HCT116 (cell line): ENCODE measurements around the gene VGLL2.

Experiments
- POLR2A ChIP-seq: IDR thresholded peaks from 2 replicates; pipeline ENCODE4 v1.7.0; 2011; ENCODE audit warnings: borderline replicate concordance; ENCODE audit not compliant: insufficient read depth, insufficient read length; ENCODE audit errors: extremely low read depth
- YY1 ChIP-seq: IDR thresholded peaks from 2 replicates; pipeline ENCODE4 v1.6.1; 2011; ENCODE audit warnings: low read length, low read depth, moderate library complexity, mild to moderate bottlenecking; ENCODE audit not compliant: insufficient replicate concordance; ENCODE audit errors: extremely low read depth
- TF ChIP-seq, protein P1 (sequence below), 3 experiments: fragments of 200-600 bp in 1 of 3; sonication (generic) in 1 of 3; IDR thresholded peaks in 2 of 3; conservative IDR thresholded peaks in 1 of 3; 2 replicates each; pipeline ENCODE4 v1.5.1; 2012 to 2017; ENCODE audit warnings: low read depth in 2 of 3, low read length in 2 of 3, antibody characterized with exemption in 1 of 3, borderline replicate concordance in 1 of 3, control low read depth in 1 of 3, mild to moderate bottlenecking in 1 of 3, mixed read lengths in 1 of 3, mixed run types in 1 of 3, moderate library complexity in 1 of 3; ENCODE audit not compliant: insufficient read depth in 1 of 3

DNA sequence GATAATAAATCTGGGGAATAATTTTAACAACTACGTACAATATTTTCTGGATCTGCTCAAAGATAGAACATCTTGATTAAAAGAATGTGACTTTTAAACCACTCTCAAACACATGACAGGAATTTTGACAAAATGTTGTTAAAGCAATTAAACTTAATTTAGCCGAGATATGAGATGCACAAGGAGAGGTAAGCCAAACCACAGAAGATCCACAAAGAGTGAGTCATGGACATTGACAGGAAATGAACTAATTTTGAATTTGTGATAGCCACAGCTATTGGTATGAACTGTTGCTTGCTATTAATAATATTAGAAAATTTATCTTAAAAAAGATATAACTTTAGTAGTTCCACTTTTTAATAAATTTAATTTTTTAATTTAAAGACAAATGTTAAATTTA, 27.8 kb upstream of the VGLL2 start:
- TF ChIP-seq, protein P1, sequence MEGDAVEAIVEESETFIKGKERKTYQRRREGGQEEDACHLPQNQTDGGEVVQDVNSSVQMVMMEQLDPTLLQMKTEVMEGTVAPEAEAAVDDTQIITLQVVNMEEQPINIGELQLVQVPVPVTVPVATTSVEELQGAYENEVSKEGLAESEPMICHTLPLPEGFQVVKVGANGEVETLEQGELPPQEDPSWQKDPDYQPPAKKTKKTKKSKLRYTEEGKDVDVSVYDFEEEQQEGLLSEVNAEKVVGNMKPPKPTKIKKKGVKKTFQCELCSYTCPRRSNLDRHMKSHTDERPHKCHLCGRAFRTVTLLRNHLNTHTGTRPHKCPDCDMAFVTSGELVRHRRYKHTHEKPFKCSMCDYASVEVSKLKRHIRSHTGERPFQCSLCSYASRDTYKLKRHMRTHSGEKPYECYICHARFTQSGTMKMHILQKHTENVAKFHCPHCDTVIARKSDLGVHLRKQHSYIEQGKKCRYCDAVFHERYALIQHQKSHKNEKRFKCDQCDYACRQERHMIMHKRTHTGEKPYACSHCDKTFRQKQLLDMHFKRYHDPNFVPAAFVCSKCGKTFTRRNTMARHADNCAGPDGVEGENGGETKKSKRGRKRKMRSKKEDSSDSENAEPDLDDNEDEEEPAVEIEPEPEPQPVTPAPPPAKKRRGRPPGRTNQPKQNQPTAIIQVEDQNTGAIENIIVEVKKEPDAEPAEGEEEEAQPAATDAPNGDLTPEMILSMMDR (IDR thresholded peaks at IDR 0.05 in 2 of 3, conservative IDR thresholded peaks at IDR 0.05 in 1 of 3; ENCODE audit: borderline replicate concordance in 1 of 3, insufficient read depth in 1 of 3, low read depth in 2 of 3, low read length in 2 of 3) = no peak
- TF ChIP-seq YY1 (no peak), POLR2A (no peak)
